Measurements from ENCODE around the gene VAPB. TPM values are rescaled to one million over a fixed set of nuclear protein-coding genes. Genes with fewer than 3 reads are reported as not detected.

Gene VAPB
- total RNA-seq, 1 donor from 2014 or later: 40.9 TPM

DNA sequence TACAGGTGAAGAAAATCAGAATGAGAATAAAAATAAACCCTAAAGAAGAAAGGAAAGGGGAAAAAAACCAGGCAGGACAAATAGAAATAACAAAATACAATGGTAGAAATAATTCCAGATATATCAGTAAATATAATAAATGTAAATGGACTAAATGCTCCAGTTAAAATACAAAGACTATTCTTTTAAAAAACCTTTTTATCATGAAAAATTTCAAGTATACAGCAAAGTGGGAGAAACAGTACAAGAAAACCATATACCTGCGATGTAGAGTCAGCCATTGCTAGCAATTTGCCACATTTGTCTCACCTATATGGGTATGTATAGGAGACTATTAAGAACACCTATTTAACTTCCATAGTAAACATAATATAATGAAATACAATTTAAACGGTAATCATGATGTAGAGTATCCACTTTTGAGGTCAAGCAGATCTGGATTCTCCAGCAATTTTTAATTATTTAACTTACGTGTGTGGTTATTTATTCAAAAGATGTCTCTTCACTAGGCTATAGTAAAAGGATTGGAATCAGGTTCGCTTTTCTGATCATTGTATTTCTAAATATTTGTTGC is 914 bp upstream of the VAPB start:
- peaks cover 20% of the 10 kb centered on the region for H3K36me3 Mint-ChIP-seq (ENCODE audit: low read depth)
- peaks cover 10% of the 10 kb centered on the region for H3K27me3 Mint-ChIP-seq (ENCODE audit: insufficient read depth)
- no peaks in the 10 kb centered on the region for H3K9me3 Mint-ChIP-seq
- no peak for DNase-seq (ENCODE audit: low spot score)
- H3K4me3 Mint-ChIP-seq: peak overlapping the region; percentile 39
- H3K4me1 Mint-ChIP-seq (ENCODE audit: low read depth): peaks cover 33% of the 10 kb centered on the region
- H3K27ac Mint-ChIP-seq: no peak overlapping the region
- intact Hi-C loops (cut with micrococcal nuclease): loop anchor here (1.0 to 10.0 kb wide), 5 partner anchors 20 to 993 kb away; partner anchors contain the start of genes PRELID3B, RBM38 and ZNF831

DNA sequence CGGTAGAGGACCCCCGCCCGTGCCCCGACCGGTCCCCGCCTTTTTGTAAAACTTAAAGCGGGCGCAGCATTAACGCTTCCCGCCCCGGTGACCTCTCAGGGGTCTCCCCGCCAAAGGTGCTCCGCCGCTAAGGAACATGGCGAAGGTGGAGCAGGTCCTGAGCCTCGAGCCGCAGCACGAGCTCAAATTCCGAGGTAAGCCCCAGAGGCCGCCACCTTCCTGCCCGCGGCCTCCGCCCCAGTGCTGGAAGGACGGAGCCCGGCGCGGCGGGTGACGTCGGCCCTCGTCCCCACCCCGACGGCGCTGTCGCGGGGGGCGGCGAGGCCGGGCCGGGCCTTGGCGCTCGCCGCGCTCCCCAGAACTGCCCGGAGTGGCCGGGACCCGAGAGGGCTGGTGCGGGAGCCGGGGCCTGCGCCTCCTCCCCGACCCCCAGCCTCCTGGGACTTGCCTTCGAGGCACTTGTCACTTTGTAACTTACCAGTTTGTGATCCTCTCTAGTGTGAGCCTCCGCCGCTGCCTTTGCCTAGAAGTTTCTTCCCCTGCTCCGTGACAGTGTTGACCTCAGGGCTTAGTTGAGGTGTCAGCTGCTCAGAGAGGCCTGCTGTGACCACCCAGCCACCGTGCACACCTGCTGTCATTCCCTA is 417 bp downstream of the VAPB start:
- Mint-ChIP-seq H3K27me3 (ENCODE audit: insufficient read depth) (peaks cover 10% of the 10 kb centered on the region), H3K9me3 (no peaks in the 10 kb centered on the region), H3K4me3 (peak overlapping the region; percentile 99), H3K27ac (peak overlapping the region; percentile 96), H3K4me1 (ENCODE audit: low read depth) (peaks cover 44% of the 10 kb centered on the region), H3K36me3 (ENCODE audit: low read depth) (peaks cover 27% of the 10 kb centered on the region)
- intact Hi-C loops (cut with micrococcal nuclease): loop anchor here (1.0 to 10.0 kb wide), 8 partner anchors 58 to 995 kb away; partner anchors contain the start of genes NELFCD, PRELID3B, RAB22A and RBM38
- no peak for DNase-seq (ENCODE audit: low spot score)

DNA sequence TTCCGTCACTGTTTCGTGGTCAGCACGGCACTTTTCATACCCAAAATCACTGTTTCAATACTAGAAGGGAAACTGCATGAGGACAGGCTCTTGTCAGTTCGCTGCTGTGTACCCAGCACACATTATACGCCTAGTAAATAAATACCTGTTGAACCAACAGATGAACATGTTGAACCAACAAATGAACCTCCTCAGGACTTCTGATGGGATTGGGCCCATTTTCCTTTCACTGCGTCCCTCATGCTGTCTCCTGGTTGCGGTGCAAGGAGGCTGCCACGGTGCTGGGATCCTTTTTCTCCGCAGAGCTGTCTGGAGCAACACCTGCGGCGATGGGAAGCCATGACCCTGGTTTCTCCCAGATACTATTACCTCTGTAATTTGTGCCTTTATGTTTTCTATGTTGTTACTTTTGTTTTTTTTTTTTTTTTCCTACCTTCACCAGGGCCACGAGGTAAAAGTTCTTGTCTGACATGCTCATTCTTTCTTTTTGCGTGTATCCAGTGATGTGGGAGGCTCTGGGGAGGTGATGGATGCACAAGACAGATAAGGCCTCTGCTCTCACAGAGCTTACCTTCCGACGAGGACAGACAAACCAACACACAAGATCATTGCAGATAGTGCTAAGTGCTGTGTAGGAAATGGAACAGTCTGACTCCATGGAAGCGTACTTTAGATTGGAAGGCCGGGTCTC is 1.1 kb downstream of the VAPB start:
- Mint-ChIP-seq H3K27me3 (ENCODE audit: insufficient read depth) (peaks cover 9% of the 10 kb centered on the region), H3K4me1 (ENCODE audit: low read depth) (peaks cover 51% of the 10 kb centered on the region), H3K36me3 (ENCODE audit: low read depth) (peaks cover 27% of the 10 kb centered on the region), H3K4me3 (peak overlapping the region; percentile 99), H3K27ac (peak overlapping the region; percentile 96), H3K9me3 (no peaks in the 10 kb centered on the region)
- intact Hi-C loops (cut with micrococcal nuclease): loop anchor here (1.0 to 10.0 kb wide), 8 partner anchors 57 to 995 kb away; partner anchors contain the start of genes NELFCD, PRELID3B, RAB22A and RBM38
- DNase-seq (ENCODE audit: low spot score): no peak

DNA sequence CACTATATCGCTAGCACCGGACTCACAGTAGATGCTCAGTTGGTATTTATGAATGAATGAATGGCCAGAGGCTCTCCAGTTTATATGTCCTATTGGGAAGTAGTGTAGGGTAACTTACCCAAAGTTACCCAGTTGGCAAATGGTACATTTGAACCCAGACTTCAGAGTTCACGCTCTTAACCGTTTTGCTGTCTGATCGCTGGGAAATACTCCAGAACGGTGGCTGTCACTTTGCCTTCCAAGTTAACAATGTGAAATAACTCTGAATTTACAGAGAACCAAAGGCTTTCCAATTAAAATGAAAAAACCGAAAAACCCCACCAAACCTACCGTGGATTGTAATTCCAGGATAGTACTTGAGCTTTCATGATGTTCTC is 1.6 kb downstream of the VAPB start:
- peaks cover 56% of the 10 kb centered on the region for H3K4me1 Mint-ChIP-seq (ENCODE audit: low read depth)
- no peak for DNase-seq (ENCODE audit: low spot score)
- peak overlapping the region; percentile 99 for H3K4me3 Mint-ChIP-seq
- H3K9me3 Mint-ChIP-seq: no peaks in the 10 kb centered on the region
- H3K27me3 Mint-ChIP-seq (ENCODE audit: insufficient read depth): peaks cover 5% of the 10 kb centered on the region
- intact Hi-C loops (cut with micrococcal nuclease): no loop called here
- H3K27ac Mint-ChIP-seq: peak overlapping the region; percentile 96
- peaks cover 27% of the 10 kb centered on the region for H3K36me3 Mint-ChIP-seq (ENCODE audit: low read depth)

DNA sequence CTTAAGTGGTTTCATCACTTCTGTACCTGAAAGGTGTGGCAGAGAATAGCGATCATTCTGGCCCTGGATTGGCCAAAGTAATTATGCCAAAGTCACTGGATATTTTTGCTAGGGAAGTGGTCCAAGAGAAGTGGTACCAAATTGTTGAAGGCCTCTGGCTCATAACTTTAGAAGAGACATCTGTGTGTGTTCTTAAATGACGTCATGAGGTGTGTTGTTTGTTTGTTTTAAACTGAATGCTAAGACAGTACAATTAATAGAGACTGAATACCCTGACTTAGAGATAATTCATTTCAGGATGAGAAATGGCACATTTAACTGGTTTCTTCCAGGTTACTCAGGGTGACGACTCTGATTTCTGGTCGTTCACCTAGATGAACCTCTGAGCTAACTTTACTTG is 3.3 kb downstream of the VAPB start:
- no peak for DNase-seq (ENCODE audit: low spot score)
- Mint-ChIP-seq H3K9me3 (no peaks in the 10 kb centered on the region), H3K4me1 (ENCODE audit: low read depth) (peaks cover 66% of the 10 kb centered on the region), H3K27ac (no peak overlapping the region), H3K4me3 (no peak overlapping the region), H3K27me3 (ENCODE audit: insufficient read depth) (no peaks in the 10 kb centered on the region), H3K36me3 (ENCODE audit: low read depth) (peaks cover 29% of the 10 kb centered on the region)
- intact Hi-C loops (cut with micrococcal nuclease): no loop called here

DNA sequence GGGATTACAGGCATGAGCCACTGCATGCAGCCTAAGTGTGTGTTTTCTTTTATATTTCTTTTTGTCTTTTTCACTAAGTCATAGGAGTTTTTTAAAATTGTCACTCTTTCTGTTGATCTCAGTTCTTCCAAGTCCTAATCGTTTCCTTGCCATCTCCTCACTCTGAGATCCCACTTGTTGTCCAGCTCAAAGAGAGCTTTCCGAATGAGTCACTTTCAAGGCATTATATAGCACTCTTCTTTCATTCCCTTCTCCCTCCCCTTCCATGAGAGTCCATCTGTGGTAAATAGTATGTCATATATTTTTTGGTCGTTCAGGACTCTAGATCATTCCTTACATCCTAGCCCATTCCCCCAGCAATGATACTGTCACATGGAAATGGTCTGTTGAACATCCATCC is 4.3 kb downstream of the VAPB start:
- H3K27me3 Mint-ChIP-seq (ENCODE audit: insufficient read depth): no peaks in the 10 kb centered on the region
- no peak for DNase-seq (ENCODE audit: low spot score)
- no peaks in the 10 kb centered on the region for H3K9me3 Mint-ChIP-seq
- H3K4me3 Mint-ChIP-seq: no peak overlapping the region
- intact Hi-C loops (cut with micrococcal nuclease): no loop called here
- H3K27ac Mint-ChIP-seq: no peak overlapping the region
- H3K4me1 Mint-ChIP-seq (ENCODE audit: low read depth): peaks cover 72% of the 10 kb centered on the region
- H3K36me3 Mint-ChIP-seq (ENCODE audit: low read depth): peaks cover 34% of the 10 kb centered on the region

DNA sequence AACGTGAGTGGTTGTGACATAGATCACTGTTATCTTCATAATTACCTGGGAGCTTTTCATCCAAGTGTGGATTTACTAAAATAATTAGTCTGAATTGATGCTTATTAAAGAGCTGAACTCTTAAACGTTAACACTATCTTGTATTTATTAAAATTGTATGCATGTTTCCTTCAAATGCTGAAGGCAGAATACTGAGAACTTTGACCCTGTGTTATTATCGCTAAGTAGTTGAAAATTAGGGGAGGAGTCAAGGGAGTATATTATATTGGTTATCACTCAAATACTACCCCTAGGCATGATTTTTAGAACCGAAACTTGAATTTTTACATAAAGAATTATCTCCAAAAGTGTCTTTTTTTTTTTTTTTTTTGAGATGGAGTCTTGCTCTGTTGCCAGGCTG is 5.8 kb downstream of the VAPB start:
- H3K36me3 Mint-ChIP-seq (ENCODE audit: low read depth): peaks cover 37% of the 10 kb centered on the region
- H3K27ac Mint-ChIP-seq: no peak overlapping the region
- H3K27me3 Mint-ChIP-seq (ENCODE audit: insufficient read depth): no peaks in the 10 kb centered on the region
- no peak overlapping the region for H3K4me3 Mint-ChIP-seq
- no peak for DNase-seq (ENCODE audit: low spot score)
- H3K4me1 Mint-ChIP-seq (ENCODE audit: low read depth): peaks cover 77% of the 10 kb centered on the region
- H3K9me3 Mint-ChIP-seq: no peaks in the 10 kb centered on the region
- intact Hi-C loops (cut with micrococcal nuclease): no loop called here

DNA sequence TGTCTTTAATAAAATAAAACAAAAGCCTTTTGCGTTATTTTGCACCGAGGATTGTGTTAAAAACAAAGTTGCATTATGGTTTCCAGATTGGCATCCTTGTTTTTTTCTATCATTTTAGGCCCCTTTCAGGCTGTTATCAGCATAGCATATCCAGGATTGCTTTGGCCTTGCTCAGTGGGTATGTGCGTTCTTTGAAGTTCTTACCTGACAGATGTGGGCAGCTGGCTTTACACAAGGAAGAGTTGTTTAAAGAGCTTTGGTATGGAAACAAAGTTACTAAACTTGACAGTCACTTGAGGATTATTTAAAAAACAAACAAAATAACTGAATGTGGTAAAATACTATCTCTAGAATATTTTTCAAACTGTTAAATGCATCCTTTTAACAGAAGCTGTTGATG is 6.6 kb downstream of the VAPB start:
- peaks cover 31% of the 10 kb centered on the region for H3K36me3 Mint-ChIP-seq (ENCODE audit: low read depth)
- intact Hi-C loops (cut with micrococcal nuclease): no loop called here
- no peak for DNase-seq (ENCODE audit: low spot score)
- peaks cover 69% of the 10 kb centered on the region for H3K4me1 Mint-ChIP-seq (ENCODE audit: low read depth)
- no peak overlapping the region for H3K27ac Mint-ChIP-seq
- H3K4me3 Mint-ChIP-seq: no peak overlapping the region
- no peaks in the 10 kb centered on the region for H3K9me3 Mint-ChIP-seq
- H3K27me3 Mint-ChIP-seq (ENCODE audit: insufficient read depth): no peaks in the 10 kb centered on the region

DNA sequence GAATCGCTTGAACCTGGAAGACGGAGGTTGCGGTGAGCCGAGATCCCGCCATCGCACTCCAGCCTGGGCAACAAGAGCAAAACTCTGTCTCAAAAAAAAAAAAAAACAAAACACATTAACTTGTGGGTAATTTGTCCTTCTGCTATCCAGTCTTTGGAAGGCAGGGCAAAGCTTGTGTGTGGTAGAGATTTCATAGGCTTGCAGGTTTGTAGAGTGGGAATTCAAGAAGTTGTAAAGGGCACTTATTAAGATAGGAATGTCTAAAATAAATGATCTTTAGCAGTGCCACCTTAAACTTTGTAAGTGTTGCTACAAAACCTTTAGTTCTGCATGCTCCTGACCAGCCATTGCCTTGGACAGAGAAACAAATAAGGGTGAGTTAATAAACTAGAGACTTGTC is 8.4 kb downstream of the VAPB start:
- Mint-ChIP-seq H3K4me1 (ENCODE audit: low read depth) (peaks cover 50% of the 10 kb centered on the region), H3K4me3 (no peak overlapping the region), H3K9me3 (no peaks in the 10 kb centered on the region), H3K27ac (no peak overlapping the region), H3K27me3 (ENCODE audit: insufficient read depth) (no peaks in the 10 kb centered on the region), H3K36me3 (ENCODE audit: low read depth) (peaks cover 20% of the 10 kb centered on the region)
- intact Hi-C loops (cut with micrococcal nuclease): no loop called here
- DNase-seq (ENCODE audit: low spot score): no peak

DNA sequence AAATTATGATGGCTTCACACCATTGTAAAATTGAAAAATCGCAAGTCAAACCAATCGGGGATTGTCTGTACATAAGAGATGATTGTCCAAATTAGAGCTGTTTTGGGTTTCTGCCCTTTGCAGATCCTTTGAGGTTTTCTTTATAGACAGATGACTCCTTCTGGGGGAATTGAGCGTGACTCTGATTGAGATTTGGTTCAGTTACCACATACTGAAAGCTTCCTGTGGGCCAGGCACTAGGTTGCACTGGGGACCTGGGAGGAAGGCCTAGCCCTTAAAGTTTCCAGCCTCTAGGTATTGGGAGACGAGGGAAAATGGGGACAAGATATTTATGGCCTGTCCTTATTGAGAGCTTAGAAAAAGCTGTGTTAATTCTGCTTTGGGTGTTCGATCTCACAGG is 9.2 kb downstream of the VAPB start:
- no peak overlapping the region for H3K27ac Mint-ChIP-seq

DNA sequence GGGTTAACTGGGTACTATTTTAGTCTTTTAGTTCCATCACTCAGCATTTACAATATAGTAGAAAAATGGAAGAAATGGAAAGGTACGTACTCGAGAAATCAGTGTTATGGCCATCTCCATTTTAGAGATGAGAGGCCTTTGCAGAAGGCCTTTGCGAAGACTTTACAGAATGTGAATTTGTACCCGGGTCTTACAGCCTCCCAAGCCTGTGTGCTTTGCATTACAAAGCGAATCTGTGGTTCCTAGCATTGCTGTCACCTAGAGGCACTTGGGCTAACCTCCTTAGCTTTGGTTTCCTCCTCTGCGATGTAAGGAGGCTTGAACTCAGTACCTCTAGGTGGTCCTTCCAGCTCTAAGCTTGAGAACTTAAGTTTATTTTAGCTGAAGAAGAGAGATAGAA is 10.9 kb downstream of the VAPB start:
- no peak for DNase-seq (ENCODE audit: low spot score)
- Mint-ChIP-seq H3K27me3 (ENCODE audit: insufficient read depth) (no peaks in the 10 kb centered on the region), H3K27ac (no peak overlapping the region), H3K36me3 (ENCODE audit: low read depth) (peaks cover 13% of the 10 kb centered on the region), H3K4me1 (ENCODE audit: low read depth) (peaks cover 30% of the 10 kb centered on the region), H3K4me3 (no peak overlapping the region), H3K9me3 (no peaks in the 10 kb centered on the region)
- intact Hi-C loops (cut with micrococcal nuclease): no loop called here

More for the DNA sequence above, 9.2 kb downstream of the VAPB start:
- H3K9me3 Mint-ChIP-seq: no peaks in the 10 kb centered on the region
- no peak overlapping the region for H3K4me3 Mint-ChIP-seq
- peaks cover 45% of the 10 kb centered on the region for H3K4me1 Mint-ChIP-seq (ENCODE audit: low read depth)
- intact Hi-C loops (cut with micrococcal nuclease): no loop called here
- H3K27me3 Mint-ChIP-seq (ENCODE audit: insufficient read depth): no peaks in the 10 kb centered on the region
- DNase-seq (ENCODE audit: low spot score): no peak
- peaks cover 20% of the 10 kb centered on the region for H3K36me3 Mint-ChIP-seq (ENCODE audit: low read depth)

DNA sequence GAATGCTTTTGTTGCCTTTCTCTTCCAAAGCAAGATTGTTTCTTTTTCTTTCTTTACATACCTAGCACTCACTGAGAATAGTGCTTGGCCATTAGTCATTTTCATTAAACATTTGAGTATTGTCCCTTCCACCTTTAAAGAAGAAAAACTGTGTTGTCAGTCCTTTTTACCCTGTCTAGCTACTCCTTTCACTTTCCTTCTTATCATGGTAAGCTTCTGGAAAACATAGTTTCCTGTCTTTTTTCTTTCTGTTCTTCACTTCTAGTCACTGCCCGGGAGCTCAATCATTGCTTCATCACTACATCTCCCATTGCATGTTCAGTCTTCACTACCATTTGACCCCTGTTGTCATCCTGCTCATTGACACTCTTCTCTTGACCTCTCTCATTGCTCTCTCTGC is 12.1 kb downstream of the VAPB start:
- no peak overlapping the region for H3K27ac Mint-ChIP-seq
- no peaks in the 10 kb centered on the region for H3K9me3 Mint-ChIP-seq
- H3K4me3 Mint-ChIP-seq: no peak overlapping the region
- DNase-seq (ENCODE audit: low spot score): no peak
- H3K27me3 Mint-ChIP-seq (ENCODE audit: insufficient read depth): no peaks in the 10 kb centered on the region
- intact Hi-C loops (cut with micrococcal nuclease): no loop called here
- peaks cover 19% of the 10 kb centered on the region for H3K4me1 Mint-ChIP-seq (ENCODE audit: low read depth)
- peaks cover 10% of the 10 kb centered on the region for H3K36me3 Mint-ChIP-seq (ENCODE audit: low read depth)

DNA sequence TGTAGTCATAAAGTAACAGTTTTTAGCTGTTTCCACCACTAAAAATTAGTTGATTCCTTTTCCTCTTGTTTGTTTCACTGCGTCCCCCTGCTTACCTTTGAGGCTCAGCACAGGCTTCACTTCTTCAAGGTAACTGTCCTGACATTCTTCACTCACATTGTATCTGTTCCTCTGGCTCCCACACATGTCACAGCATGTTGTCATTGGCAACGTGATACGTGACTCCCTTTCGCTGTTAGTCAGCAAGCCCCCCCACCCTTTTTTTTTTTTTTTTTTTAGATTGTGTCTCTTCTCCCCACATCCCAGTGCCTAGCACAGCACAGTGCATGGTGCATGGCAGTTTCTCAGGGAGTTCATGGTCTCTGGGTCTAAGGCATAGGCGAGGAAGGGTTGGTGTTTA is 13.3 kb downstream of the VAPB start:
- intact Hi-C loops (cut with micrococcal nuclease): no loop called here
- peaks cover 14% of the 10 kb centered on the region for H3K4me1 Mint-ChIP-seq (ENCODE audit: low read depth)
- H3K4me3 Mint-ChIP-seq: no peak overlapping the region
- no peaks in the 10 kb centered on the region for H3K9me3 Mint-ChIP-seq
- H3K27ac Mint-ChIP-seq: no peak overlapping the region
- peaks cover 10% of the 10 kb centered on the region for H3K36me3 Mint-ChIP-seq (ENCODE audit: low read depth)
- no peaks in the 10 kb centered on the region for H3K27me3 Mint-ChIP-seq (ENCODE audit: insufficient read depth)
- DNase-seq (ENCODE audit: low spot score): no peak

All from activated T-helper 1 cell treated with anti-CD3 and anti-CD28 coated beads, Interleukin-12 subunit alpha, Interleukin-12 subunit beta, Interleukin-2, Interleukin-4 antibody, amounts not matched to agents 30 ng/mL and 10 ng/mL and 1 ng/mL, durations not matched to agents 14 hours and 24 hours and 36 hours (primary cell).